IMR-90 (cell line): Measurements from ENCODE around the gene JADE2.

Experiments
- CEBPB ChIP-seq: IDR thresholded peaks from 2 replicates; pipeline ENCODE4 v1.6.1; 2012; ENCODE audit warnings: low read depth, low read length, improper control_type of control experiment
- MAZ ChIP-seq: IDR thresholded peaks from 2 replicates; pipeline ENCODE4 v1.6.1; 2012; ENCODE audit warnings: low read depth, mild to moderate bottlenecking, low read length, improper control_type of control experiment, moderate library complexity, borderline replicate concordance
- NFE2L2 ChIP-seq: fragments of 150-350 bp; IDR thresholded peaks from 2 replicates; pipeline ENCODE4 v1.6.1; 2016; ENCODE audit warnings: low read depth, mild to moderate bottlenecking, low read length
- POLR2A ChIP-seq: IDR thresholded peaks from 2 replicates; pipeline ENCODE4 v1.6.1; 2012; ENCODE audit warnings: mild to moderate bottlenecking, low read depth, low read length
- SMC3 ChIP-seq: fragments of 150-350 bp; IDR thresholded peaks from 2 replicates; pipeline ENCODE4 v1.6.1; 2016; ENCODE audit warnings: low read depth, mild to moderate bottlenecking, antibody characterized with exemption, low read length, moderate library complexity
- TF ChIP-seq, protein P1 (sequence below): conservative IDR thresholded peaks from 2 replicates; pipeline ENCODE4 v1.5.1; 2012; ENCODE audit warnings: mild to moderate bottlenecking, low read depth, low read length, improper control_type of control experiment

DNA sequence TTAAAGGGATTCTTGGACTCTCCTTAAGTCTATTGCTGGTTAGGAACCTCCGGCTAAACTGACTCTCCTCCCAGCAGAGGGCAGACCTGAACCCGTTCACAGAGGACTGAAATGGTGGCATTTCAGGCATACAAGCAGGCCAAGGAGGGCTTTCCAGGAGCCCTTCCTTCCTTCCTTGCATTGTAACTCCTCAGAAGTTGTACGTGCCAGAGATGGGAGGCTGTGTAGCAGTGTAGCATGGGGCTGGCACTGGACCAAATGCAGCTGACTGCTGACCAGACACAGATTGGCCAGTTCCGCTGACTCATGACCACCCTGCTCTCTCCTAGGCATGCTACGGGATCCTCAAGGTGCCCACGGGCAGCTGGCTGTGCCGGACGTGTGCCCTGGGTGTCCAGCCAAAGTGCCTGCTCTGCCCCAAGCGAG is 36.4 kb downstream of the JADE2 start:
- TF ChIP-seq POLR2A (no peak), SMC3 (peak; percentile 27; the same call in 1 of the 2 replicates), CEBPB (no peak), NFE2L2 (peak; percentile 38; the same call in 1 of the 2 replicates), MAZ (no peak)
- TF ChIP-seq, protein P1, sequence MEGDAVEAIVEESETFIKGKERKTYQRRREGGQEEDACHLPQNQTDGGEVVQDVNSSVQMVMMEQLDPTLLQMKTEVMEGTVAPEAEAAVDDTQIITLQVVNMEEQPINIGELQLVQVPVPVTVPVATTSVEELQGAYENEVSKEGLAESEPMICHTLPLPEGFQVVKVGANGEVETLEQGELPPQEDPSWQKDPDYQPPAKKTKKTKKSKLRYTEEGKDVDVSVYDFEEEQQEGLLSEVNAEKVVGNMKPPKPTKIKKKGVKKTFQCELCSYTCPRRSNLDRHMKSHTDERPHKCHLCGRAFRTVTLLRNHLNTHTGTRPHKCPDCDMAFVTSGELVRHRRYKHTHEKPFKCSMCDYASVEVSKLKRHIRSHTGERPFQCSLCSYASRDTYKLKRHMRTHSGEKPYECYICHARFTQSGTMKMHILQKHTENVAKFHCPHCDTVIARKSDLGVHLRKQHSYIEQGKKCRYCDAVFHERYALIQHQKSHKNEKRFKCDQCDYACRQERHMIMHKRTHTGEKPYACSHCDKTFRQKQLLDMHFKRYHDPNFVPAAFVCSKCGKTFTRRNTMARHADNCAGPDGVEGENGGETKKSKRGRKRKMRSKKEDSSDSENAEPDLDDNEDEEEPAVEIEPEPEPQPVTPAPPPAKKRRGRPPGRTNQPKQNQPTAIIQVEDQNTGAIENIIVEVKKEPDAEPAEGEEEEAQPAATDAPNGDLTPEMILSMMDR = peak; percentile 40
